GM18517 (cell line): ENCODE results near the gene SWAP70.
"Not testable (repeated sequence)": the region's sequence is repeated elsewhere in the genome, so short reads cannot be mapped to it uniquely, and the experiment has no call there.

ENCODE experiments used
- ATAC-seq: cut with Tn5 transposase; IDR thresholded peaks from one replicate; pipeline ENCODE4 v1.9.1; 2021; ENCODE audit warnings: mild to moderate bottlenecking, moderate library complexity; ENCODE audit not compliant: unreplicated experiment

SWAP70 gene

DNA sequence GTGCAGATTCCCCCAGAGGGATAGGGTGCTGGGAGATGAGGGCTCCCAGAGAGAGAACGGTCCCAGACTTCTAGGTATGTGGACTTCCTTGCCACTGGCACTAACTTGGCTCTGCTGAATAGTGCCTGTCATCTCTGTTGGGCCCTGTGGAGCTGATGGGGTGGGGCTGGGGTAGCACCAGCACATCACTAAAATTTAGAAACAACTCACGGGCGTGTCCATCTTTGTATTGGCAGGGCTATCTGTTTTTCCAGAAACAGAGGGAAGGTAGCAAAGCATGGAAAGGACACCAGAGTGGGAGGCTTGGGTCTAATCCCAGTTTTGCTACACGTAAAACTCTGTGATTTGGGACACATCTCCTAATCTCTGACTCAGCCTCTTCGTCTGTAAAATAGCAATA is 25.8 kb downstream of the SWAP70 start:
- no peak for ATAC-seq

DNA sequence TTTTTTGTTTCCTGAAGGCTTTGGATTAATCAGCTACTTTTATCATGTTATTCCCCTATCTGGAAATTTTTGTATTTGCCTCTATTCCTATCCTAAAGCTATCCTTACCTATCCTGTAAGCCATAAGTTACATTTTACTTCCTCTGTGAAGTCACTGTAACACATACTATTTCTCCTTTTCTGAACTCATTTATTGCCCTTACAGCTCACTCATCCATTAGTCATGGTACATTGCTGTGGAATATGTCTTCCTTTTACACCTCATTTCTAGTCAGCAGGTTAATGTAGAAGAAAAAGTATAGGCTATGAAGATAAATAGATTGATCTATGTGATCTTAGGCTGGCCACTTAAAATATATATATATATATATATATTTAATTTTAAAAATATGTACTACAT is 28.0 kb downstream of the SWAP70 start:
- ATAC-seq = no peak

DNA sequence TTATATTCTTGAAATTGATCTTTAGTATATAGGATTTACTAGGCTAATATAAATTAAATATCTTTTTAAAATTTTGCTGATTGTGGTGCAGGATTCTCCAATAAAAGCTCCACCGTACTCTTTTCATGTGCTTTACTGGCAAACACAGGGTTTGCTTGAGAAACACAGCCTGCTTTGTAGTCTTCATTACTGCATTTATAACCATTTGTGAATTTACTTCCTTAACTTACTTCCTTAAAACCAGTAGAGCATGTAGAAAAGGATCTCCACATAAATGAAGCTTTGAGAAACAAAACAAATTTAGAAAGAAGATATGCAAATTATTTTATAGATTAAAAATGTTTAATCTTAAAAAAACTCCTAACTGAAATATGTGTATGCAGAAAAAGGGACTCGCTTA is 28.8 kb downstream of the SWAP70 start:
- ATAC-seq = no peak

DNA sequence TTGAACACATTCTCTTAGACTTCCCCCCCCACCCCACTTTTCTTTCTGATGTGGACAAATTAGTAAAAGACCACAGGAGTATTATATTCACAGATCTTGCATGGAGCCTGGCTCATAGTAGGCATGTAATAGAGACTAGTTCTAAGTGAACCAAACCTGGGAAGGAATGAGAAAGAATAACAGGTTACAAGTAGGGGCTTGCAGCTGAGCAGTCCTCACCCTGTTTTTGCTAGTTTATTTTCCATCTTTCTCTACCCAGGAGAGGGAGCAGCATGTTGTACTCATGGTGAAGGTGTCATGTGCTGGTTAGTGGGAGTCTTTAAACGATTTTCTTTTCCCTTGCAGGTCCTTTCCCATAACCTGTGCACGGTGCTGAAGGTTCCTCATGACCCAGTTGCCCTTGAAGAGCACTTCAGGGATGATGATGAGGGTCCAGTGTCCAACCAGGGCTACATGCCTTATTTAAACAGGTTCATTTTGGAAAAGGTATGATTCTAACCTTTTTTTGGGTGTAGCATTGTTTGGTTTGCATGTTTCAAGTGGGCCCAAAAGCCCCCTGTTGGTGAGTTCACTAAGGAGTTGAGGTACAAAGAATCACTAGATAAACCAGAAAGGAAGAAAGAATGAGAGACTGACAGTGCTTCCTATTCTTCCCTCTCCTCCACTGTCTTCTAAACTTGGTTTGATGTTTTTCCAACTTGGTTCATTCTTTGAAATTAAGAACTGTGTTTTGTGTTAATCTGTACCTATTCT is 30.1 kb downstream of the SWAP70 start:
- ATAC-seq = no peak

DNA sequence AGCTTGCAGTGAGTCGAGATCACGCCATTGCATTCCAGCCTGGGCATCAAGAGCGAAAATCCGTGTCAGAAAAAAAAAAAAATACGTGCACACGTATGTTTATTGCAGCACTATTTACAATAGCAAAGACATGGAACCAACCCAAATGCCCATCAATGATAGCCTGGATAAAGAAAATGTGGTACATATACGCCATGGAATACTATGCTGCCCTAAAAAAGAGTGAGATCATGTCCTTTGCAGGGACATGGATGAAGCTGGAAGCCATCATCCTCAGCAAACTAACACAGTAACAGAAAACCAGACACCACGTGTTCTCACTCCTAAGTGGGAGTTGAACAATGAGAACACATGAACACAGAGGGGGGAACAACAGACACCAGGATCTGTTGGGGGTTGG is 31.4 kb downstream of the SWAP70 start:
- not testable (repeated sequence) for ATAC-seq

DNA sequence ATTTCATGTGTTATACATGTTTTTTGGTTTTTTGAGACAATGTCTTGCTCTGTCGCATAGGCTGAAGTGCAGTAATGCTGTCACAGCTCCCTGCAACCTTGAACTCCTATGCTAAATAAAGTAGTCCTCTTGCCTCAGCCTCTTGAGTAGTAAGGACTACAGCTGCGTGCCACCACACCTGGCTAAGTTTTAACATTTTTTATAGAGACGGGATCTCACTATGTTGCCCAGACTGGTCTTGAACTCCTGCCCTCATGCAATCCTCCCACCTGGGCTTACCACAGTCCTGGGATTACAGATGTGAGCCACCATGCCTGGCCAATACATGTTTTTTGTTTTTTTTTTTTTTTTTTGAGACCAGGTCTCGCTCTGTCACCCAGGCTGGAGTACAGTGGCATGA is 33.9 kb downstream of the SWAP70 start:
- no peak for ATAC-seq

DNA sequence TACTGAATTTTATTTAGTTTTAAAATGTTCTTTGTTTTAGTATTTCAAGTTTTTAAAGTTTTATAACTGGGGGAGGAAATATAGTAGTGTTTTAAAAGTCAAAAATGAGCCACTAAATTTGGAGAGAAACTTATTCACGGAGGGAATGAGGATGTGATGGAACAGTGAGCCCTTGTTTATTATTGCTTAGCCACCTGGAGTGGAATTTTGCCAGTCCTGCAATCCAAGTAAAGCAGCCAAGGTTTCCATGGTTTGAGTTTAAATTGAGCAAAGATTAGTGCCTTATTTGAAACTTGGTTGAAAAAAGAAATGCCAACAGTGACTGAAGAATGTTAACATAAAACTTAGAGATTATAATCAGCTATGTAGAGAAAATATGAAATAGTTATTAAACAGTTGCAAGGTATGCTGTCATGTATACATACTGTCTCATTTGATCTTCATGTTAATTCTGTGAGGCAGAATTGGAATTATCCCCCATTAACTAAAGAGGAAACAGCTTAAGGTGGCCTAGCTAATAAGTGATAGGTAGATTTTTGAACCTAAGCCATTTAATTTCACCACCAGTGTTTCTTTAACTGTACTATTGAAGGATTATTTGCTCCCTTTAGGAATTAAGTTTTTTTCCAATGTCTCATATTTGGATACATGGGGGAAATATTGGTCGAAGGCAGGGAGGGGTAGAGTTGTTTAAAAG is 36.4 kb downstream of the SWAP70 start:
- ATAC-seq = no peak

DNA sequence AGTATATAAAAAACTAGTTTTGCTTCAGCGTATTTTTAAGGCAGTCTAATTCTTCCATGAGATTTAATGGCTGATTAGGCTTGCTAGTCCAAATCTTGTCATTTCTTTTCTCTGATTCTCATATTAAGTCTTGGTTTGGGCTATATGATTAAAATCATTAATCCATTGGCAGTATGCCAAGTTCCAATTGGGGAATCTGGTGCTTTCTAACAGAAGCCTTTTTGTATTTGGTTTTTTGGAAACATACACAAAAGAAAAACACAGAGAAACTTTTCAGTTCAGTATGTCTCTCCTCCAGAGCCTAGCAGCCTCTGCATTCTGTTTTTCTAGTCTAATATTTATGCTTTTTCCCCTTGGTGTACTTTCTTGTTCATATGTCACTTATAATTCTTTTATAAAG is 37.9 kb downstream of the SWAP70 start:
- no peak for ATAC-seq

DNA sequence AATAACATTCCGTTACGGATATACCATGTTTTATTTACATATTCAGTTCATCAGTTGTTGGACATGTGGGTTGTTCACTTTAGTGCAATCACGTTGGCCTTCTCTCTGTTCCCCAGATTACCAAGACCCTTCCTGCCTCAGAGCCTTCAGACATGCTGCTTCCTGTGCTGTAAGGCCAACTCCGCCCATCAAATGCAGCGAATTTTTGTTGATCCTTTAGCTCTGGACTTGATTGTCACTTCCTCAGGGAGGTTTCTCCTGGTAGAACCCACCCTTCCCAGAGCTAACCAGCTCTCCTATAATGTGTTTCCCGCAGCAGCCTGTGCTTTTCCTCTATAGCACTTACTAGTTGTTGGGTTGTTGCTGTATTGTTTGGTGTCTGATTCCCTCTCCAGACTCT is 39.4 kb downstream of the SWAP70 start:
- no peak for ATAC-seq

DNA sequence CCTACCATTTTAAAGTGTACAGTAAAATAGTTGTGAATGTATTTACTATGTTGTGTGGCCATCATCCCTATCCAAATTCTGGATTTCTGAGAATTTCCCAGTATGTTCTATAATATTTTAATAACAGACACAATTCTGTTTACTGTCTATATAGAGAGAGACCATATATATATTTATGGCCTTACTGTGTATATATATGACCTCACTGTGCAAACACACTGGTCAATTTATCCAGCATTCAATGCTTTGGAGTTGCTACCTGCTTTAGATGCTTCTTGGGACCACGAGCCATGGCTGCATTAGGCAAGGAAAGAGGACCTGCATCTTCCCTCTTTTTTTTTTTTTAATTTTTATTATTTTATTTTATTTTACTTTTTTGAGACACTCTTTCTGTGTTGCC is 40.2 kb downstream of the SWAP70 start:
- no peak for ATAC-seq

DNA sequence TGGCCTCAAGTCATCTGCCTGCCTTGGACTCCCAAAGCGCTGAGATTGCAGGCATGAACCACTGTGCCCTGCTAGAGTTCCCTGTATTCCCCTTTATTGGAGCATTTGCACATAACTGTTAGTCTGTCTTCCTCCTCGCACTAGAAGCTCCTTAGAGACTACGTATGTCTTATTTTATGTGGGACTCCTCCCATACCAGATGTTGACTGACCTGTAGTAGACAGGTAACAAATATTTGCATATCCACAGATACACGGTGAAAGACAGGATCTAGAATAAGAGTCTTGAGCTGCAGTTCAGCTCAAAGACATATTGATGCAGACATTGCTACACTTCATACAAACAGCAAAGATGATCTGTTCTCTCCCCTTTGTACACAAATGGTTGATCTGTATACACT is 40.7 kb downstream of the SWAP70 start:
- no peak for ATAC-seq

DNA sequence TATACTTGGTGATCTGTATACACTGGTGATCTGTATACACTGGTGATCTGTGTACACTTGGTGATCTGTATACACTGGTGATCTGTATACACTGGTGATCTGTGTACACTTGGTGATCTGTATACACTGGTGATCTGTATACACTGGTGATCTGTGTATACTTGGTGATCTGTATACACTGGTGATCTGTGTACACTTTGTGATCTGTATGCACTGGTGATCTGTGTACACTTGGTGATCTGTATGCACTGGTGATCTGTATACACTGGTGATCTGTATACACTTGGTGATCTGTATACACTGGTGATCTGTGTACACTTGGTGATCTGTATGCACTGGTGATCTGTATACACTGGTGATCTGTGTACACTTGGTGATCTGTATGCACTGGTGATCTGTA is 41.5 kb downstream of the SWAP70 start:
- ATAC-seq = not testable (repeated sequence)

DNA sequence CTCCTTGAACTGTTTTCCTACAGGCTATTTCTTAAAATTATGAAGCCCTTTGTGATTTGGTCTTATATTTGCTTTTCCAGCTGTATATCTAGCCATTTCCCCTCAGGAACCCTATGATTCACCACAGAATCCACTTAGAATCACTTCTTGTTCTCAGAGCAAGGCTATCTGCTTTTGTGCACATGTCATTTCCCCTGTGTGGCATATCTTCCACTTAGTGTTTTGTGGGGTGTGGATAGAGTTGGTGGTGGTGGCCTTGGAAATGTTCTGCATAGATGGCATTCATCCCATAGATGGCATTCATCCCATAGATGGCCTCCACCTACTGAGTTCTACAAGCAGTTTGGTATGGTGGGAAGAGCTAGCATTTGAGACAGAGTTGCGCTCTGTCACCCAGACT is 44.7 kb downstream of the SWAP70 start:
- ATAC-seq = no peak

DNA sequence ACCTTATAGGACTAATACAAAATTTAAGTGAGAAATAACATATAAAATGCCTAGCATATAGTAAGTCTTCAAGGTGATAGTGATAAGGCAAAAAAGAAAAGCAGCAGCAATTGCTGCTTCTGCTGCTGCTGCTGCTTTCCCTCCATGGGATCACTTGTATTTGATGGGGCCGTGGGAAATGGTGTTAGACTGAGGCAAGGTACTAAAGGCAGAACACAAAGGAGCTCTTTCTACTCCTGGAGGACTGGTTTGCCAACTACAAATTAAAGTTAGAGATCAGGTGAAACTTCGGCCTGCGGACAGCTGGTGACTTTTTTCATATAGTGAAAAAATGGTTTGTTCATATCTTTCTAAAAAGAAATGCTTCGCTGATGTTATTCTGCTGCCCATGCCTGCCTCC is 46.3 kb downstream of the SWAP70 start:
- no peak for ATAC-seq

DNA sequence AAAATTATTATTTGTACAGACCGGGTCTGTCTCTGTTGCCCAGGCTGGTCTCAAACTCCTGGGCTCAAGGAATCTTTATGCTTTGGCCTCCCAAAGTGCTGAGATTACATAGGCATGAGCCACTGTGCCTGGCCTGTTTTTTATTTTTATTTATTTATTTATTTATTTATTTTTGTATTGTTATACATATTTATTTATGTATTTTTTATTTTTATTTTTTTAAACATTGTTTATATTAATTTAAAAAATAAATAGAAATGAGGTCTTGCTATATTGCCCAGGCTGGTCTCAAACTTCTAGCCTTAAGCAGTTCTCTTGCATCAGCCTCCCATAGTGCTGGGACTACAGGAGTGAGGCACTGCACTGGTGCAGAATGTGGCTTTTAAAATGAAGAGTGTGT is 47.0 kb downstream of the SWAP70 start:
- no peak for ATAC-seq

DNA sequence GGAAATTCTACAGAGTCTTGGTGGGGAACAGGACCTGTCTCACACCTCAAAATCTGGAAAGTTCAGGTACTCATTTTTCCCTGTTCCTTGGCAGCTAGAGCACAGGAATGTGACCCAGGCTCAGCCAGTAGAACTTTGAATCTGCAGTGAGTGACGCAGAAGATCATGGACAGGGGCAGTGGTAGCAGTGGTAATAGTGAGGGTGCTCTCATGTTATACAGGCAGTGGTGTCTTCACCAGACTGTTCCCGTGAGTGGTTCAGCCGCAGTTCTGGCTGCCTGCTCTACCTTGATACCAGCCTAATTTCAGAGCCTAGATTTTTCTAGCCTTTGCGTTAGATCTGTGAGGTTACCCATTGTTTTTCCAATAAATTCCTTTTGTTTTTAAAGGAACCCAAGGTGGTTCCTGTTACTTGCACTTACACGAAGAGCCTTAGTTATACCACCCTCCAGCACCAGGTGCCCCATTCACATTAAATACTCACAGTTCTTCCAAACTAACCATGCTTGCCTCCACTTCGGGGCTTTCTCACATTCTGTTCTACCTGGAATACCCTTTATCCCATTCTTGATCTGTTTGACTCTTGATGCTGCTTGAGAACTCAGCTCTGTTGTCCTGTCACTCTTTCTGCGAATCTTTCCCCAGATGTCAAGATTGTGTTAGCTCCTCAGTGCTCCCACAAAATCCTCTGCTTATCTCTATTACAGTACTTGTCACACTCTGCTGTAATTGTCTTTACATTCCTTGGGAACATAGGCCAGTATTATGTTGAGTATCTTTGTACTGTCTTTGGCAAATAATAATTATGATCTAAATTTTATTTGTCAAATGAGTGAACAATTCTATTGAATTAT is 47.8 kb downstream of the SWAP70 start:
- ATAC-seq = no peak

DNA sequence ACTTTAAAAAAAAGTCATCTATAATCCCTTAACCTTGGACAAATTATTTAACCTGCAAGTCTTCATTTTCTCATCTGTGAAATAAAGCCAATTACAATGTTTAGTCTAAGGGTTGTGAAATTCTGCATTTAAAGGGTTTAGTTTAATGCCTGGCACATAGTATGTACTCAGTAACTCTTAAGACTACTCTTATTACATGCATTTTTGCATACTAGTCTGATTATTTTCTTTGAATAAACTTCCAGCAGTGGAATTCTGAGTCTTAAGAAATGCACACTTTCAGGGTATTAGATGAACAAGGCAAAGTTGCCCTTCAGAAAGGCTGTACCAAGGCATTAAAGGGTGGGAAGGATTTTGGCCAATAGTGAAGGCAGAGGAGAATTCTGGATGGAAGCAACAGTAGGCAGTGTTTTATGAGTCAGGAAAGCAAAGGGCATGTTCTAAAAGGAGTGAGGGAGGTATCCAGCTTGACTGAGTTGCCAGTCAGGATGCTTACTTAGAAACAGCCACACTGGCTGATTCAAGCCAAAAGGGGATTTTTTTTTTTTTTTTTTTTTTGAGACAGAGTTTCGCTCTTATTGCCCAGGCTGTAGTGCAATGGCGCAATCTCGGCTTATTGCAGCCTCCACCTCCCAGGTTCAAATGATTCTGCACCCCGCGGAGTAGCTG is 50.5 kb downstream of the SWAP70 start:
- ATAC-seq = no peak

DNA sequence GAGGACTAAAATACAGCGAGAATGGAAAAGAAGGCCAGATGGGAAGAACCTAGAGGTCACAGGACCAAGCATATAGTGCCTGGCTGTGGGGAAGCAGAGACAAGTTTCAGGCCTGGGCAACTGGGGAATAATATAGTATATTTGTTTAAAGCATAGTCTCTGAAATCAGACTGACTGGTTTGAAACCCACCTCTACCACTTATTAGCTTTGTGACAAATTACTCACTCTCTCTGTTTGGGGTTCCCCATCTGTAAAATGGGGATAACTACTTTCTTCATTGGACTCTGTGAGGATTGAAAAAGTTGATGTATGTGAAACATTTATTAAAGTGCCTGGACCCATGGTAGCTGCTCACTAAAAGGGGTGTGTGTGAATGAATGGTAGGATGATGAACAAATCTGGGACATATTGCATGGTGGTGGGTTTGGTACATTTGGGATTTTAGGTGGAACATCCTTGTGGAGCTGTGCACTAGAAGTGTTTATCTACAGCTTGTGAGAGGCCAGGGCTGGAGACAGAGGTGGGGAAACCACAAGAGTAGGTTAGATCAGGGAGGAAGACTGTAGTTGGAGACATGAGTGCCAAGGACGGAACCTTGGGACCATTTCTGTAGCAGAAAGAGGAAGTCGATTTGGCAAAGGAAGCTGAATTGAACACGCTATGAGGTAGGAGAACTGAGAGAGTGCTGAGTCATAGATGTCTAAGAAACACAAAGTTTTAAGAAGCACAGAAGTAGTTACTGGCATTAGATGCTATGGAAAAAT is 52.6 kb downstream of the SWAP70 start:
- ATAC-seq = peak; percentile 77

DNA sequence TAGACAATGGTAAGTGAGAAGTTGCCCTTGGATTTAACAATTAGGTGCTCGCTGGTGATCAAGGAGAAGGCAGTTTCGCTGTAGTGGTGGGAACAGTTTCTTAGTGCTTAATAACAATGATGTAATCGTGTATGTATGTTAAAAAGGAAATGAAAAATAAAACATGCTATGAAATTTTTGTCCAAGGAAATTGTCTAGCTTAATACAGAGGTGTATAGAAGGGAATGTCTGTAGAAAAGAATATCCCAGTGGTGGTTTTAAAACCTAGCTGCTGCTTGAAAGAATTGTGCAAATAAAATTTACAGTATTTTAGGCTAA is 53.1 kb downstream of the SWAP70 start:
- no peak for ATAC-seq

DNA sequence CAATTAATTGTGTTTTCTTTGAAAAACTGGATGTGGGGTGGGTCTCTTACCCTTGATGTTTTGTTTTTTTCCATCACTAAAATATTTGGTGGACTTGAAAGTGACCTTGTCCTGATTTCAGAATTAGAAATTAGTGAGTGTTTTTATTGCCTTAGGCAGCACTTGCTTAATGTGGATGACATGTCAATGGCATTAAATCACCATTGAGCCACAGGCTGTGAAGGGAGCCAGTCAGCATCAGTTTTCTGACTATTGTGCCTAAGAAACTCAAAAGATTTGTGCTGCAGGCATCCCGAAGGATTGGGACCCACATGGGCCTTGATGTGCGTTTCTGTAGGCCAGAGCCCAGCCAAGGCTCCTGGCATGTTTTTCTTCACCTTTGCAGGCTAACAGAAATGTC is 53.8 kb downstream of the SWAP70 start:
- ATAC-seq = no peak

DNA sequence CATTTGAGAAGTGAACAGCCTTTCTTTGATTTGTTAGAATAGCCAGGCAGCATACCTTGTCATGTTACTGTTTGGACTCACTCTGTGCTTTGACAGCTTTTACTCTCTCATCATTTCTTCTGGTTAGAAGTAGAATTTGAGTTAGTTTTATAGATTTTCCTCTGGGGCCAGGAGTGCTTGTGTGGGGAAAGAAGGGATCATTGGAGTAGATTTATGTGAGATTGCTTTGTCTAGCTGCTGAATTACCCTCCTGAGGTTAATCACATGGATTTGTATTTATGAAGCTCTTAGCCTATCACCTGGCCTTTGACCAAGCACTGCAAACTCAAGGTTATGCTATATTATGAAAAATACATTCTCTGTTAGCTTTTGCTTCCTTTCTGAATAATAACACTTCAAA is 54.3 kb downstream of the SWAP70 start:
- no peak for ATAC-seq
